GM19328 (cell line): Measurements from ENCODE around the gene SRCAP.

Experiments
- ATAC-seq: cut with Tn5 transposase; IDR thresholded peaks from one replicate; pipeline ENCODE4 v1.9.1; 2021; ENCODE audit warnings: mild to moderate bottlenecking, moderate library complexity; ENCODE audit not compliant: unreplicated experiment

Gene SRCAP

DNA sequence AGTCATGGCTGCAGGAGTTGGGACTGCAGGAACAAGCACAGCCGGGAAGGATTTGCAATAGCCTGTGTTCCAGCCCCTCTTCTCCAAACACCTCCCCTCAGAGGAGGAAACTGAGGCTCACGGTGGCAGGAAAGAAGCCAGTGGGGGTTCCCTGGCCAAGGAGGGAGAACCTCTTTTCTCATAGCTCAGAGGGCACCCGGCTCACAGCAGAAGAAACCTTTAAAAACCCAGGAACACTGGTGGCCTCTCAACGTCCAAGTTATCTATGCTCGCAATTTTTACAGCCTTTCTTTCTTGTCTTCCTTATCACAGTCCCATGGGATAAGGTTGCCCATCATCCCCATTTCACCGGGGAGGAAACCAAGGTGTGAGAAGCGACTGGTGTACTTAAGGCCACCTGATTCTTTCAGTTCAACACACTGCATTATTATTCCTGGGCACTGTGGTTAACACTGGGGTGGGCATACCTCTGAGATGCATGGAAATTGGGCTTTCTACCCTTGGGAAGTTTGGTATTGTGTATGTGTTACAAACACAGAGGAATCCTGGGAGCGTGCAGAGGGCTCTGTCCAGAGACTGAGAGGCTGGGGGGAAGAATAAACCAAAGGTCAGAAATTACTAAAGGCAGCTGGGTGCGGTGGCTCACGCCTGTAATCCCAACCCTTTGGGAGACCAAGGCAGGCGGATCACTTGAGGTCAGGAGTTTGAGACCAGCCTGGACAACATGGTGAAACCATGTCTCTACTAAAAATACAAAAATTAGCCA is 88.8 kb downstream of the SRCAP start:
- no peak for ATAC-seq
